Measurements from ENCODE around the gene BTBD19.

GRCh38 chr1:44854970-44855369 lies 46.6 kb downstream of the BTBD19 start:
- TF ChIP-seq, protein P1, sequence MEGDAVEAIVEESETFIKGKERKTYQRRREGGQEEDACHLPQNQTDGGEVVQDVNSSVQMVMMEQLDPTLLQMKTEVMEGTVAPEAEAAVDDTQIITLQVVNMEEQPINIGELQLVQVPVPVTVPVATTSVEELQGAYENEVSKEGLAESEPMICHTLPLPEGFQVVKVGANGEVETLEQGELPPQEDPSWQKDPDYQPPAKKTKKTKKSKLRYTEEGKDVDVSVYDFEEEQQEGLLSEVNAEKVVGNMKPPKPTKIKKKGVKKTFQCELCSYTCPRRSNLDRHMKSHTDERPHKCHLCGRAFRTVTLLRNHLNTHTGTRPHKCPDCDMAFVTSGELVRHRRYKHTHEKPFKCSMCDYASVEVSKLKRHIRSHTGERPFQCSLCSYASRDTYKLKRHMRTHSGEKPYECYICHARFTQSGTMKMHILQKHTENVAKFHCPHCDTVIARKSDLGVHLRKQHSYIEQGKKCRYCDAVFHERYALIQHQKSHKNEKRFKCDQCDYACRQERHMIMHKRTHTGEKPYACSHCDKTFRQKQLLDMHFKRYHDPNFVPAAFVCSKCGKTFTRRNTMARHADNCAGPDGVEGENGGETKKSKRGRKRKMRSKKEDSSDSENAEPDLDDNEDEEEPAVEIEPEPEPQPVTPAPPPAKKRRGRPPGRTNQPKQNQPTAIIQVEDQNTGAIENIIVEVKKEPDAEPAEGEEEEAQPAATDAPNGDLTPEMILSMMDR (IDR thresholded peaks at IDR 0.05) = no peak
- TF ChIP-seq E2F6 (IDR thresholded peaks at IDR 0.05; ENCODE audit: borderline replicate concordance, low read depth) = no peak
- TF ChIP-seq, protein P2, sequence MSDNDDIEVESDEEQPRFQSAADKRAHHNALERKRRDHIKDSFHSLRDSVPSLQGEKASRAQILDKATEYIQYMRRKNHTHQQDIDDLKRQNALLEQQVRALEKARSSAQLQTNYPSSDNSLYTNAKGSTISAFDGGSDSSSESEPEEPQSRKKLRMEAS (IDR thresholded peaks at IDR 0.05) = no peak
- TF ChIP-seq SMC3 (IDR thresholded peaks at IDR 0.05) = no peak
- TF ChIP-seq, protein P3, sequence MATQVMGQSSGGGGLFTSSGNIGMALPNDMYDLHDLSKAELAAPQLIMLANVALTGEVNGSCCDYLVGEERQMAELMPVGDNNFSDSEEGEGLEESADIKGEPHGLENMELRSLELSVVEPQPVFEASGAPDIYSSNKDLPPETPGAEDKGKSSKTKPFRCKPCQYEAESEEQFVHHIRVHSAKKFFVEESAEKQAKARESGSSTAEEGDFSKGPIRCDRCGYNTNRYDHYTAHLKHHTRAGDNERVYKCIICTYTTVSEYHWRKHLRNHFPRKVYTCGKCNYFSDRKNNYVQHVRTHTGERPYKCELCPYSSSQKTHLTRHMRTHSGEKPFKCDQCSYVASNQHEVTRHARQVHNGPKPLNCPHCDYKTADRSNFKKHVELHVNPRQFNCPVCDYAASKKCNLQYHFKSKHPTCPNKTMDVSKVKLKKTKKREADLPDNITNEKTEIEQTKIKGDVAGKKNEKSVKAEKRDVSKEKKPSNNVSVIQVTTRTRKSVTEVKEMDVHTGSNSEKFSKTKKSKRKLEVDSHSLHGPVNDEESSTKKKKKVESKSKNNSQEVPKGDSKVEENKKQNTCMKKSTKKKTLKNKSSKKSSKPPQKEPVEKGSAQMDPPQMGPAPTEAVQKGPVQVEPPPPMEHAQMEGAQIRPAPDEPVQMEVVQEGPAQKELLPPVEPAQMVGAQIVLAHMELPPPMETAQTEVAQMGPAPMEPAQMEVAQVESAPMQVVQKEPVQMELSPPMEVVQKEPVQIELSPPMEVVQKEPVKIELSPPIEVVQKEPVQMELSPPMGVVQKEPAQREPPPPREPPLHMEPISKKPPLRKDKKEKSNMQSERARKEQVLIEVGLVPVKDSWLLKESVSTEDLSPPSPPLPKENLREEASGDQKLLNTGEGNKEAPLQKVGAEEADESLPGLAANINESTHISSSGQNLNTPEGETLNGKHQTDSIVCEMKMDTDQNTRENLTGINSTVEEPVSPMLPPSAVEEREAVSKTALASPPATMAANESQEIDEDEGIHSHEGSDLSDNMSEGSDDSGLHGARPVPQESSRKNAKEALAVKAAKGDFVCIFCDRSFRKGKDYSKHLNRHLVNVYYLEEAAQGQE (IDR thresholded peaks at IDR 0.05) = no peak
- TF ChIP-seq EP300 (IDR thresholded peaks at IDR 0.05) = no peak
- no peak for TF ChIP-seq JUN (IDR thresholded peaks at IDR 0.05)
- TF ChIP-seq MYC (IDR thresholded peaks at IDR 0.05; ENCODE audit: borderline replicate concordance, low read length) = no peak
- TF ChIP-seq POLR2A (IDR thresholded peaks at IDR 0.05; ENCODE audit: low read length) = no peak
- TF ChIP-seq MAZ (IDR thresholded peaks at IDR 0.05; ENCODE audit: borderline replicate concordance, low read depth, low read length) = no peak
